Left ventricle myocardium inferior (tissue), 1 donor: ENCODE data around the gene BAZ1A. TPM values are rescaled to one million over a fixed set of nuclear protein-coding genes. Genes with fewer than 3 reads are reported as not detected.
"Not testable (repeated sequence)": the region's sequence is repeated elsewhere in the genome, so short reads cannot be mapped to it uniquely, and the experiment has no call there.

Experiments used
- DNase-seq: peaks from one replicate; pipeline ENCODE4 v3.0.0-alpha.2; 2020
- H3K27ac ChIP-seq: fragments of 200-600 bp; replicated peaks from 2 replicates; pipeline ENCODE4 v1.8.0; 2021
- H3K27me3 ChIP-seq: fragments of 200-600 bp; 2 replicates; pipeline ENCODE4 v1.8.0; 2021; ENCODE audit warnings: low read depth
- H3K36me3 ChIP-seq: fragments of 200-600 bp; 2 replicates; pipeline ENCODE4 v1.8.0; 2021
- H3K4me1 ChIP-seq: fragments of 200-600 bp; 2 replicates; pipeline ENCODE4 v1.8.0; 2021
- H3K4me3 ChIP-seq: fragments of 200-600 bp; 2 replicates; pipeline ENCODE4 v1.8.0; 2021; ENCODE audit warnings: mild to moderate bottlenecking, moderate library complexity
- H3K9me3 ChIP-seq: fragments of 200-600 bp; replicated peaks from 2 replicates; pipeline ENCODE4 v1.8.0; 2021
- intact Hi-C: fragments of 100-400 bp; cut with micrococcal nuclease; formaldehyde crosslinking; loops from one replicate; pipeline ENCODE4 v1.11.0; 2022
- total RNA-seq: library from RNA; stranded (reverse); fragmentation: NEBNext Ultra II Directional; extraction: Animal tissue kit (Norgen Biotek cat#: 25700); gene quantifications from one replicate; pipeline ENCODE4 v1.2.1, GENCODE V29; 2021
- TF ChIP-seq, protein P1 (sequence below): fragments of 200-600 bp; IDR thresholded peaks from 2 replicates; pipeline ENCODE4 v1.8.0; 2021; ENCODE audit warnings: antibody characterized with exemption, mild to moderate bottlenecking, borderline replicate concordance
- donor health status: DM: no; HTN: yes; CAD: no; lungs with severe emphysema.

BAZ1A gene
- total RNA-seq, 1 donor from 2014 or later, result 4.5 TPM

- TF ChIP-seq, protein P1, sequence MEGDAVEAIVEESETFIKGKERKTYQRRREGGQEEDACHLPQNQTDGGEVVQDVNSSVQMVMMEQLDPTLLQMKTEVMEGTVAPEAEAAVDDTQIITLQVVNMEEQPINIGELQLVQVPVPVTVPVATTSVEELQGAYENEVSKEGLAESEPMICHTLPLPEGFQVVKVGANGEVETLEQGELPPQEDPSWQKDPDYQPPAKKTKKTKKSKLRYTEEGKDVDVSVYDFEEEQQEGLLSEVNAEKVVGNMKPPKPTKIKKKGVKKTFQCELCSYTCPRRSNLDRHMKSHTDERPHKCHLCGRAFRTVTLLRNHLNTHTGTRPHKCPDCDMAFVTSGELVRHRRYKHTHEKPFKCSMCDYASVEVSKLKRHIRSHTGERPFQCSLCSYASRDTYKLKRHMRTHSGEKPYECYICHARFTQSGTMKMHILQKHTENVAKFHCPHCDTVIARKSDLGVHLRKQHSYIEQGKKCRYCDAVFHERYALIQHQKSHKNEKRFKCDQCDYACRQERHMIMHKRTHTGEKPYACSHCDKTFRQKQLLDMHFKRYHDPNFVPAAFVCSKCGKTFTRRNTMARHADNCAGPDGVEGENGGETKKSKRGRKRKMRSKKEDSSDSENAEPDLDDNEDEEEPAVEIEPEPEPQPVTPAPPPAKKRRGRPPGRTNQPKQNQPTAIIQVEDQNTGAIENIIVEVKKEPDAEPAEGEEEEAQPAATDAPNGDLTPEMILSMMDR, result no peak
- no peak overlapping the region for H3K27ac ChIP-seq
- intact Hi-C loops, result no loop called here
- H3K27me3 ChIP-seq, result no peaks in the 10 kb centered on the region
- H3K9me3 ChIP-seq, result no peaks in the 10 kb centered on the region
- no peak overlapping the region for H3K4me3 ChIP-seq
- no peak for DNase-seq
- H3K4me1 ChIP-seq, result no peaks in the 10 kb centered on the region
- H3K36me3 ChIP-seq, result peaks cover 15% of the 10 kb centered on the region
These were observed 124.5 kb downstream of the BAZ1A start for GRCh38 chr14:34750670-34751069.

GRCh38 chr14:34750233-34750632, 124.9 kb downstream of the BAZ1A start:
- Histone ChIP-seq H3K4me1 (no peaks in the 10 kb centered on the region), H3K36me3 (peaks cover 11% of the 10 kb centered on the region), H3K27me3 (no peaks in the 10 kb centered on the region), H3K4me3 (no peak overlapping the region), H3K9me3 (no peaks in the 10 kb centered on the region), H3K27ac (no peak overlapping the region)
- TF ChIP-seq, protein P1, result no peak
- DNase-seq, result no peak
- intact Hi-C loops, result no loop called here

GRCh38 chr14:34749408-34749807, 125.8 kb downstream of the BAZ1A start:
- DNase-seq, result no peak
- Histone ChIP-seq H3K27ac (no peak overlapping the region), H3K9me3 (no peaks in the 10 kb centered on the region), H3K4me3 (no peak overlapping the region), H3K27me3 (no peaks in the 10 kb centered on the region), H3K4me1 (no peaks in the 10 kb centered on the region), H3K36me3 (peaks cover 9% of the 10 kb centered on the region)
- intact Hi-C loops, result no loop called here
- TF ChIP-seq, protein P1, result no peak

DNA sequence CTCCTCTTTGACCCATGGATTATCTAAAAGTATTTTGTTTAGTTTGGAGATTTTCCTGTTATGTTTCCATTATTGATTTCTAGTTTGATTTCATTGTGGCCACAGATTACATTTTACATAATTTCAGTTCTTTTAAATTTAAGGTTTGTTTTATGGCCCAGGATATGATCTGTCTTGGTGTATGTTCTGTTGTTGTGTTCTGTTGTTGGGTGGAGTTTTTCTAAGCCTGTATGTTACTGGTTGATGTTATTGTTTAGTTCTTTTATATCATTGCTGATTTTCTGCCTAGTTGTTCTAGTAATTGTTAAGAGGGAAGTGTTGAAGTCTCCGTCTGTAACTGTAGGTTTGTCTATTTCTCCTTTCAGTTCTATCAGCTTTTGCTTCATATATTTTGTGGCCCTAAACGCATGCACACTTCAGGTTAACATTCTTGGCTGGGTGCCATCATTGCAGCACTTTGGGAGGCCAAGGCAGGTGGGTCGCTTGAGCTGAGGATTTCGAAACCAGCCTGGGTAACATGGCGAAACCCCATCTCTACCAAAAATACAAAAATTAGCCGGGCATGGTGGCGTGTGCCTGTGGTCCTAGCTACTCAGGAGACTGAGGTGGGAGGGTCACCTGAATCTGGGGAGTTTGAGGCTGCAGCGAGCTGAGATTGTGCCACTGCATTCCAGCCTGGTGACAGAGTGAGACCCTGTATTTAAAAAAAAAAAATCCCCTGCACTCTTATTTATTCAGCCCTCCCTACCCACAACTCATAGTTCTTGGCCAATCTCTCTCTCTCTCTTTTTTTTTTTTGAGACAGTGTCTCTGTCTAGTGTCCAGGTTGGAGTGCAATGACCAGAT, 132.7 kb downstream of the BAZ1A start:
- no peaks in the 10 kb centered on the region for H3K4me1 ChIP-seq
- DNase-seq, result no peak
- H3K36me3 ChIP-seq, result no peaks in the 10 kb centered on the region
- H3K9me3 ChIP-seq, result peaks cover 5% of the 10 kb centered on the region
- H3K27ac ChIP-seq, result no peak overlapping the region
- H3K27me3 ChIP-seq, result no peaks in the 10 kb centered on the region
- no peak overlapping the region for H3K4me3 ChIP-seq
- TF ChIP-seq, protein P1, result no peak
- intact Hi-C loops, result no loop called here

DNA sequence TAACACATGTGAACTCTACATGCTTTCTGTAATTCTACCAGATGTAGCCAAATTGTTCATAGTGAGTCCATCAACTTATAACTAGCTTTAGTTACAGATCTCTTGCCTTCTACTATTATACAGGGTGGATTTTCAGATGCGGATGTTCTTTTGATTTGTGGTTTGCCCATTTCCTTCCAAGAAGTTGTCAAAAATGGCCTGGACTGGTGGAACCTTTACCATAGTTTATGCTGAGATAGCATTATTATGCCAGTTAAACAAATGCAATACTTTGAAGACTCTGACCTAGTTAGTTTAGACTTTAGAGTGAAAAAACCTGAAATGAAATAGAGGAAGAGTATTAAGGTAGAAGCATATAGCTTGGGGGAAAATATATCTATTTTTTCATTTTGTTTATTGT, 133.3 kb downstream of the BAZ1A start:
- intact Hi-C loops, result no loop called here
- Histone ChIP-seq H3K27ac (no peak overlapping the region), H3K4me1 (no peaks in the 10 kb centered on the region), H3K36me3 (no peaks in the 10 kb centered on the region), H3K9me3 (peaks cover 5% of the 10 kb centered on the region), H3K4me3 (no peak overlapping the region), H3K27me3 (no peaks in the 10 kb centered on the region)
- no peak for DNase-seq
- TF ChIP-seq, protein P1, result no peak

GRCh38 chr14:34740139-34740538, 135.0 kb downstream of the BAZ1A start:
- DNase-seq, H3K4me1 ChIP-seq, H3K36me3 ChIP-seq, H3K27ac ChIP-seq, H3K4me3 ChIP-seq, H3K27me3 ChIP-seq, H3K9me3 ChIP-seq, intact Hi-C loops: not testable (repeated sequence)

DNA sequence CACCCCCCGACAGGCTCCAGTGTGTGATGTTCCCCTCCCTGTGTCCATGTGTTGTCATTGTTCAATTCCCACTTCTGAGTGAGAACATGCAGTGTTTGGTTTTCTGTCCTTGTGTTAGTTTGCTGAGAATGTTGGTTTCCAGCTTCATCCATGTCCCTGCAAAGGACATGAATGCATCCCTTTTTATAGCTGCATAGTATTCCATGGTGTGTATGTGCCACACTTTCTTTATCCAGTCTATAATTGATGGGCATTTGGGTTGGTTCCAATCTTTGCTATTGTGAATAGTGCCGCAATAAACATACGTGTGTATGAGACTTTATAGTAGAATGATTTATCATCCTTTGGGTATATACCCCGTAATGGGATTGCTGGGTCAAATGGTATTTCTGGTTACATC, 138.1 kb downstream of the BAZ1A start:
- H3K9me3 ChIP-seq, intact Hi-C loops, H3K4me3 ChIP-seq, H3K27me3 ChIP-seq, DNase-seq, H3K36me3 ChIP-seq, H3K4me1 ChIP-seq, H3K27ac ChIP-seq: not testable (repeated sequence)
